ENCODE measurements around the gene CDH23. TPM values are rescaled to one million over a fixed set of nuclear protein-coding genes. Genes with fewer than 3 reads are reported as not detected.

Gene CDH23
- total and polyA plus RNA-seq, 9 of the 15 experiments (the other 6 are each of a cell fraction or from before 2014, with no cell fraction given), result 0.18 to 1.2 (median 0.47) TPM

GRCh38 chr10:71460615-71461014, 63.9 kb downstream of the CDH23 start:
- no TSS peak for BruUV-seq (replicated peaks)
- H3K27me3 ChIP-seq (ENCODE audit: control insufficient read depth in 2 of 2, insufficient read depth in 2 of 2, low read length in 2 of 2), result peaks cover 53 to 84% of the 10 kb centered on the region in 2 experiments
- H3K4me1 ChIP-seq (replicated peaks in 1 of 2; ENCODE audit: control insufficient read depth in 2 of 2, insufficient read depth in 2 of 2, low read length in 2 of 2), result peaks cover 0 to 7% of the 10 kb centered on the region in 2 experiments; a peak in 2 of 5 replicates
- H3K9ac ChIP-seq (ENCODE audit: insufficient read depth in 1 of 2, low read depth in 2 of 2, low read length in 2 of 2), result peak overlapping the region in 1 of 2 experiments; percentile 11; a peak in 1 of 4 replicates
- no peaks in the 10 kb centered on the region for H3K9me3 ChIP-seq (replicated peaks; ENCODE audit: control insufficient read depth, insufficient read depth, low read depth, low read length)
- no peaks in the 10 kb centered on the region for H3K36me3 ChIP-seq (ENCODE audit: control insufficient read depth, insufficient read depth, low read length)
- intact Hi-C loops (cut with micrococcal nuclease) (no loop called here), in situ Hi-C loops (cut with MboI) (no loop called here)
- peaks cover 13% of the 10 kb centered on the region for H4K20me1 ChIP-seq (replicated peaks; ENCODE audit: control insufficient read depth, insufficient read depth, low read length)
- no peaks in the 10 kb centered on the region for H3K9me1 ChIP-seq (ENCODE audit: control insufficient read depth, insufficient read depth, low read length)
- H3K4me2 ChIP-seq (ENCODE audit: insufficient read depth, low read length), result no peak overlapping the region
- no peak for FAIRE-seq
- no peak overlapping the region for H3K4me3 ChIP-seq
- DNase-seq (ENCODE audit: extremely low read depth in 1 of 4, low spot score in 3 of 4), result no peak
- 1% methylated on average over 9 of the region's 9 CpGs for WGBS (ENCODE audit: insufficient coverage, low coverage, missing lambda C conversion rate)
- POLR2A ChIA-PET, result interaction anchor here (0.7 kb wide), 1 partner anchor 552 kb away, joined by 3 read pairs; no protein-coding TSS in a partner anchor
- no peak overlapping the region for H2AFZ ChIP-seq (ENCODE audit: low read depth, low read length)
- H3K79me2 ChIP-seq (ENCODE audit: control insufficient read depth, insufficient read depth, low read length), result no peaks in the 10 kb centered on the region
- ATAC-seq, result no peak; the same call in 2 of the 3 replicates
- CTCF ChIA-PET (ENCODE audit: low intra/inter-chr PET ratio), result no interaction called here
- H3K27ac ChIP-seq (ENCODE audit: extremely low read depth, low read depth, low read length), result no peak overlapping the region
- no peak for TF ChIP-seq NR0B1 (IDR thresholded peaks at IDR 0.05; ENCODE audit: partially characterized antibody)
- no peak for TF ChIP-seq VEZF1 (CRISPR knock-in tag; IDR thresholded peaks at IDR 0.05)
- TF ChIP-seq SRSF3 (IDR thresholded peaks at IDR 0.05; ENCODE audit: insufficient read depth, low read length), result no peak
- TF ChIP-seq, protein P1, sequence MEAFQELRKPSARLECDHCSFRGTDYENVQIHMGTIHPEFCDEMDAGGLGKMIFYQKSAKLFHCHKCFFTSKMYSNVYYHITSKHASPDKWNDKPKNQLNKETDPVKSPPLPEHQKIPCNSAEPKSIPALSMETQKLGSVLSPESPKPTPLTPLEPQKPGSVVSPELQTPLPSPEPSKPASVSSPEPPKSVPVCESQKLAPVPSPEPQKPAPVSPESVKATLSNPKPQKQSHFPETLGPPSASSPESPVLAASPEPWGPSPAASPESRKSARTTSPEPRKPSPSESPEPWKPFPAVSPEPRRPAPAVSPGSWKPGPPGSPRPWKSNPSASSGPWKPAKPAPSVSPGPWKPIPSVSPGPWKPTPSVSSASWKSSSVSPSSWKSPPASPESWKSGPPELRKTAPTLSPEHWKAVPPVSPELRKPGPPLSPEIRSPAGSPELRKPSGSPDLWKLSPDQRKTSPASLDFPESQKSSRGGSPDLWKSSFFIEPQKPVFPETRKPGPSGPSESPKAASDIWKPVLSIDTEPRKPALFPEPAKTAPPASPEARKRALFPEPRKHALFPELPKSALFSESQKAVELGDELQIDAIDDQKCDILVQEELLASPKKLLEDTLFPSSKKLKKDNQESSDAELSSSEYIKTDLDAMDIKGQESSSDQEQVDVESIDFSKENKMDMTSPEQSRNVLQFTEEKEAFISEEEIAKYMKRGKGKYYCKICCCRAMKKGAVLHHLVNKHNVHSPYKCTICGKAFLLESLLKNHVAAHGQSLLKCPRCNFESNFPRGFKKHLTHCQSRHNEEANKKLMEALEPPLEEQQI (IDR thresholded peaks at IDR 0.05), result no peak
- no peak for TF ChIP-seq GTF2F1 (IDR thresholded peaks at IDR 0.05; ENCODE audit: low read depth, low read length)
- no peak for TF ChIP-seq FOS (IDR thresholded peaks at IDR 0.05; ENCODE audit: extremely low read depth, insufficient read length)
- no peak for TF ChIP-seq HNRNPUL1 (IDR thresholded peaks at IDR 0.05; ENCODE audit: low read length)
- no peak for TF ChIP-seq KLF10 (CRISPR knock-in tag; IDR thresholded peaks at IDR 0.05)
- TF ChIP-seq TEAD2 (tag; IDR thresholded peaks at IDR 0.05), result no peak
- TF ChIP-seq MTF1 (CRISPR knock-in tag; IDR thresholded peaks at IDR 0.05; ENCODE audit: borderline replicate concordance), result no peak
- no peak for TF ChIP-seq DPF2 (IDR thresholded peaks at IDR 0.05)
- no peak for TF ChIP-seq NCOA4 (IDR thresholded peaks at IDR 0.05; ENCODE audit: partially characterized antibody)
- TF ChIP-seq SMARCE1 (IDR thresholded peaks at IDR 0.05), result no peak
